HepG2 (cell line): ENCODE data around the gene EYA2. TPM values are rescaled to one million over a fixed set of nuclear protein-coding genes. Genes with fewer than 3 reads are reported as not detected.

Experiments used
- ATAC-seq: fragments of 200-7000 bp; cut with Tn5 transposase; 3 replicates; pipeline ENCODE4 v1.9.1; 2020; ENCODE audit warnings: mild to moderate bottlenecking, moderate library complexity
- BruUV-seq: library from RNA; stranded (reverse); fragments of 400-500 nt; replicated peaks from 2 replicates; lab custom pipeline; 2021; lab: Mats Ljungman, UMichigan
- CTCF ChIA-PET: fragments of 300-600 bp; formaldehyde crosslinking; extraction: SDS; loops from one replicate; lab custom pipeline; 2021; ENCODE audit warnings: low total read pairs, inconsistent platforms, low intra/inter-chr PET ratio; lab: Yijun Ruan, JAX
- POLR2A ChIA-PET: fragments of 350-600 bp; sonication (Branson Sonifier 250); formaldehyde crosslinking; loops from one replicate; lab custom pipeline; 2020; ENCODE audit warnings: antibody characterized with exemption, inconsistent platforms; lab: Yijun Ruan, JAX
- DNase-seq: peaks from one replicate; pipeline ENCODE4 v3.0.0-alpha.2; 2015; ENCODE audit warnings: low spot score
- FAIRE-seq: peaks from 3 replicates; lab custom pipeline; 2011; peaks lifted over from hg19 to GRCh38; lab: Jason Lieb, UNC
- H2AFZ ChIP-seq: one replicate; pipeline ENCODE4 v1.6.1; 2011; ENCODE audit warnings: low read length, inconsistent platforms
- H3K27ac ChIP-seq: fragments of 300-600 bp; 3 replicates; pipeline ENCODE4 v1.8.0; 2011; ENCODE audit warnings: mixed run types, mild to moderate bottlenecking, mixed read lengths, low read length, inconsistent platforms; ENCODE audit not compliant: insufficient read depth; ENCODE audit errors: extremely low read length
- H3K27me3 ChIP-seq, 2 experiments: fragments of 200-600 bp in 1 of 2; 2 replicates in 1 of 2; 3 replicates in 1 of 2; pipeline versions ENCODE4 v1.6.0 to v1.8.0; 2011; ENCODE audit warnings: low read length in 2 of 2, mild to moderate bottlenecking in 2 of 2, moderate library complexity in 2 of 2, inconsistent platforms in 1 of 2; ENCODE audit not compliant: insufficient read depth in 2 of 2, control insufficient read depth in 1 of 2
- H3K36me3 ChIP-seq, 2 experiments: fragments of 200-600 bp in 1 of 2; replicated peaks in 1 of 2; 2 replicates in 1 of 2; 3 replicates in 1 of 2; pipeline versions ENCODE4 v1.5.1 to v1.8.0; 2011; ENCODE audit warnings: low read length in 2 of 2, inconsistent platforms in 1 of 2; ENCODE audit not compliant: insufficient read depth in 2 of 2, control insufficient read depth in 1 of 2
- H3K4me1 ChIP-seq: 2 replicates; pipeline ENCODE4 v1.5.1; 2012; ENCODE audit warnings: low read length, inconsistent platforms; ENCODE audit not compliant: insufficient read depth
- H3K4me2 ChIP-seq: 2 replicates; pipeline ENCODE4 v1.6.0; 2011; ENCODE audit warnings: low read depth, low read length, inconsistent platforms
- H3K4me3 ChIP-seq, 3 experiments: fragments of 200-600 bp in 1 of 3; sonication (generic), shearing (Covaris generic) in 1 of 3; replicated peaks in 1 of 3; 2 replicates each; pipeline ENCODE4 v1.5.1; 2011 to 2016; ENCODE audit warnings: low read length in 3 of 3, inconsistent platforms in 2 of 3, low read depth in 2 of 3, mild to moderate bottlenecking in 2 of 3, control low read depth in 1 of 3, mixed read lengths in 1 of 3; ENCODE audit not compliant: insufficient read depth in 1 of 3
- H3K79me2 ChIP-seq: one replicate; pipeline ENCODE4 v1.6.1; 2011; ENCODE audit warnings: low read length, inconsistent platforms; ENCODE audit not compliant: insufficient read depth
- H3K9ac ChIP-seq: 2 replicates; pipeline ENCODE4 v1.6.0; 2011; ENCODE audit warnings: mild to moderate bottlenecking, low read depth, low read length, inconsistent platforms; ENCODE audit not compliant: insufficient read depth
- H3K9me3 ChIP-seq: 2 replicates; pipeline ENCODE4 v1.5.1; 2012; ENCODE audit warnings: mild to moderate bottlenecking, low read length
- H4K20me1 ChIP-seq: 2 replicates; pipeline ENCODE4 v1.6.0; 2011; ENCODE audit warnings: inconsistent platforms, mild to moderate bottlenecking, low read length, moderate library complexity; ENCODE audit not compliant: insufficient read depth
- FOXP4 ChIP-seq: sonication (generic); formaldehyde crosslinking; IDR thresholded peaks from 2 replicates; pipeline ENCODE4 v1.4.0; 2020; ENCODE audit warnings: missing genetic modification reagents
- GABPB1 ChIP-seq: IDR thresholded peaks from 2 replicates; pipeline ENCODE4 v1.6.1; 2016; ENCODE audit warnings: mild to moderate bottlenecking, missing genetic modification reagents, moderate library complexity, missing compliant biosample characterization
- ONECUT2 ChIP-seq: sonication (generic); formaldehyde crosslinking; IDR thresholded peaks from 2 replicates; pipeline ENCODE4 v1.4.0; 2020; ENCODE audit warnings: missing genetic modification reagents
- SNRNP70 ChIP-seq: fragments of 200-400 bp; formaldehyde crosslinking; IDR thresholded peaks from 2 replicates; pipeline ENCODE4 v1.6.1; 2017; ENCODE audit warnings: mild to moderate bottlenecking, low read depth, low read length, moderate library complexity
- YEATS4 ChIP-seq: sonication (generic); formaldehyde crosslinking; IDR thresholded peaks from 2 replicates; pipeline ENCODE4 v1.4.0; 2020; ENCODE audit warnings: missing genetic modification reagents, borderline replicate concordance
- ZBTB40 ChIP-seq, 2 experiments: fragments of 450-650 bp in 1 of 2; sonication (generic) in 1 of 2; formaldehyde crosslinking in 1 of 2; IDR thresholded peaks; 2 replicates each; pipeline versions ENCODE4 v1.6.1 to v1.8.0; 2016 to 2022; ENCODE audit warnings: antibody characterized with exemption in 1 of 2, mild to moderate bottlenecking in 1 of 2, missing genetic modification reagents in 1 of 2
- ZNF800 ChIP-seq: sonication (generic); formaldehyde crosslinking; IDR thresholded peaks from 2 replicates; pipeline ENCODE4 v1.4.0; 2020; ENCODE audit warnings: missing genetic modification reagents
- in situ Hi-C: cut with HindIII; loops from 2 replicates; pipeline ENCODE4 v1.10.0; 2017; ENCODE audit warnings: low pct_unique_long_range_greater_than_20kb; ENCODE audit not compliant: extremely low pct_ligation_motif_present
- intact Hi-C: fragments of 100-400 bp; cut with micrococcal nuclease; formaldehyde crosslinking; loops from one replicate; pipeline ENCODE4 v1.10.0; 2022; ENCODE audit not compliant: unreplicated experiment
- polyA plus RNA-seq, 8 experiments: library from polyadenylated mRNA; depleted of rRNA in 3 of 8; stranded (reverse) in 7 of 8; unstranded in 1 of 8; fragments of >200 nt; fragmentation: Illumina TruSeq in 4 of 8; extraction: Trizol in 4 of 8; gene quantifications; 2 replicates each; pipeline versions ENCODE4 v1.2.1 to v1.2.3, GENCODE V29; 2011 to 2016; ENCODE audit warnings: low read depth in 4 of 8, missing spikeins in 1 of 8, mixed read lengths in 1 of 8; ENCODE audit not compliant: insufficient read depth in 1 of 8
- total RNA-seq, 5 experiments: library from RNA; depleted of rRNA; stranded (reverse); fragments of >200 nt; fragmentation: Illumina TruSeq; extraction: Trizol; gene quantifications; 2 replicates each; pipeline ENCODE4 v1.2.3, GENCODE V29; 2016; ENCODE audit warnings: low read depth in 1 of 5

The EYA2 gene
- total and polyA plus RNA-seq, 2 of the 13 experiments (the other 11 are each of a cell fraction or from before 2014, with no cell fraction given) = not detected

- Histone ChIP-seq H3K4me1 (no peaks in the 10 kb centered on the region), H2AFZ (no peak overlapping the region), H3K79me2 (no peaks in the 10 kb centered on the region), H3K9me3 (no peaks in the 10 kb centered on the region), H3K27me3 (peaks cover 11 to 41% of the 10 kb centered on the region in 2 experiments; a peak in 4 of 5 replicates), H4K20me1 (no peaks in the 10 kb centered on the region), H3K4me3 (no peak overlapping the region), H3K4me2 (no peak overlapping the region), H3K36me3 (no peaks in the 10 kb centered on the region), H3K9ac (no peak overlapping the region), H3K27ac (no peak overlapping the region)
- in situ Hi-C loops (no loop called here), intact Hi-C loops (no loop called here)
- ATAC-seq (no peak), DNase-seq (no peak), FAIRE-seq (no peak)
- POLR2A ChIA-PET = no interaction called here
- TF ChIP-seq ONECUT2 (CRISPR knock-in tag) (no peak), FOXP4 (no peak), ZBTB40 (IDR thresholded peaks at IDR 0.05) (no peak), ZBTB40 (CRISPR knock-in tag; IDR thresholded peaks at IDR 0.05) (no peak), YEATS4 (CRISPR knock-in tag) (no peak), ZNF800 (no peak), SNRNP70 (no peak), GABPB1 (no peak)
- no TSS peak for BruUV-seq
- CTCF ChIA-PET = no interaction called here
These were observed 82.6 kb downstream of the EYA2 start for GRCh38 chr20:46977204-46977603.
